IPS DF 4.7 (cell line): ENCODE measurements around the gene CABP4.

Experiments used
- DNase-seq: peaks from one replicate; pipeline ENCODE4 v3.0.0-alpha.2; 2013; ENCODE audit warnings: low spot score; ENCODE audit errors: extremely low read depth

The CABP4 gene

DNA sequence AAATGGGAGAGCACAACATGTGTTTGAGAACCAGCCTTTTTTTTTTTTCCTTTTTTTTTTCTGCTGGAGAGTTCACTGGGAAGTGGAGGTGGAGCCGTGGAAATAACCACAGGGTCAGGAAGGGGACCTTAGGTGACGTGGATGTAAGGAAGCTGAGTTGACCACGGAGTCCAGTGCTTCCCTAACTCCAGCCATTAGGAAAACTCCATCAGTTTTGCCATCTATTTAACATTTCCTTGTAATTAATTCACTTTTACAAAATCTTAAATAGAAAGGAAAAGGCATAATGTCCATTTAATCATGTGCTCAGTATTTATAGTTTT lies 54.8 kb downstream of the CABP4 start:
- no peak for DNase-seq
